Fibroblast of lung (primary cell): ENCODE data around the gene DLX6.

Experiments
- CTCF ChIP-seq, 2 donors: IDR thresholded peaks in 1 of 2; conservative IDR thresholded peaks in 1 of 2; 1 replicate in 1 of 2; 2 replicates in 1 of 2; pipeline ENCODE4 v1.5.1; 2011 to 2012; ENCODE audit warnings: low read length in 2 of 2, control low read depth in 1 of 2, inconsistent platforms in 1 of 2, low read depth in 1 of 2, mild to moderate bottlenecking in 1 of 2
- EZH2 ChIP-seq: IDR thresholded peaks from 2 replicates; pipeline ENCODE4 v1.5.1; 2012; ENCODE audit warnings: low read length, control low read depth, mild to moderate bottlenecking; ENCODE audit errors: missing control alignments

GRCh38 chr7:97007583-97007861, 2.2 kb downstream of the DLX6 start:
- TF ChIP-seq CTCF (conservative IDR thresholded peaks at IDR 0.05 in 1 of 2, IDR thresholded peaks at IDR 0.05 in 1 of 2; ENCODE audit: low read depth in 1 of 2, low read length in 2 of 2) (no peak), EZH2 (no peak)
